Fibroblast of the aortic adventitia (primary cell): ENCODE results near the gene ARHGEF1. TPM values are rescaled to one million over a fixed set of nuclear protein-coding genes. Genes with fewer than 3 reads are reported as not detected.

Experiments
- DNase-seq: peaks from one replicate; pipeline ENCODE4 v3.0.0-alpha.2; 2010; ENCODE audit warnings: low read depth
- H3K4me3 ChIP-seq: 2 replicates; pipeline ENCODE4 v1.5.1; 2011; ENCODE audit warnings: low read depth, mild to moderate bottlenecking, control low read depth, low read length, moderate library complexity
- total RNA-seq: library from RNA; depleted of rRNA; stranded (reverse); fragments of >200 nt; gene quantifications from 2 replicates; pipeline ENCODE4 v1.2.3, GENCODE V29; 2012; ENCODE audit warnings: low replicate concordance
- TF ChIP-seq, protein P1 (sequence below): IDR thresholded peaks from 2 replicates; pipeline ENCODE4 v1.5.1; 2011; ENCODE audit warnings: mild to moderate bottlenecking, low read length, control low read depth, inconsistent platforms; ENCODE audit not compliant: insufficient read depth

Gene ARHGEF1
- total RNA-seq, 1 donor: 26.8 TPM

DNA sequence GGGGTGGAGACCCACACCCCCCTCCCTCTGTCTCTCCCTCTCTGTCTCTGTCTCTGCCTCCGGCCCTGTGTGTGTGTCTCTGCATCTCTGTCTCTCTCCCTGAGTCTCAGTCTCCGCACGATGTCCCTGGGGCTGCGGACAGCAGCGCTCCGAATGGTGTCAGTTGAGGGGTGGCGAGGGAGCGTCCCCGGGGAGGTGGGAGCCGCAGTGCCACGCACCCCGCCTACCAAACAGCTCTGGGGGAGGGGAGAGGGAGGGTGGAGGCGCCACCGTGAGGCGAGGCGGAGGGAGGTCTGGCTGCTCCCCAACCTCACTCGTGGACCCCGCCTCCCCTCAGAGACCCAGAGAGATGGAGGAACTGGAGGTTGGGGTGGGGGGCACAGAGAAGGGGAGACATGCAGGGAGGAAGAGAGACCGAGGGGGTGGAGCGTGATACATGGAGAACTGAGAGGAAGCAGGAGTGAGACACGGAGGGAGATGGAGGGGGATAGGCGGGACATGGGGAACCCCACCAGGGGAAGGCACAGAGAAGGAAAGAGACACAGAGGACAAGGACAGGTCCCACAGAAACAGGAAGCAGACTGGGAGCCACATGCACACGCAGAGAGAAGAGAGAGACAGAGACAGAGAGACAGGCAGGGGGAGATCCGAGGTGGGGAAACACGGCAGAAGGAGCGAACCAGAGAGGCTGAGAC, 38.0 kb downstream of the ARHGEF1 start:
- no peak for DNase-seq
- TF ChIP-seq, protein P1, sequence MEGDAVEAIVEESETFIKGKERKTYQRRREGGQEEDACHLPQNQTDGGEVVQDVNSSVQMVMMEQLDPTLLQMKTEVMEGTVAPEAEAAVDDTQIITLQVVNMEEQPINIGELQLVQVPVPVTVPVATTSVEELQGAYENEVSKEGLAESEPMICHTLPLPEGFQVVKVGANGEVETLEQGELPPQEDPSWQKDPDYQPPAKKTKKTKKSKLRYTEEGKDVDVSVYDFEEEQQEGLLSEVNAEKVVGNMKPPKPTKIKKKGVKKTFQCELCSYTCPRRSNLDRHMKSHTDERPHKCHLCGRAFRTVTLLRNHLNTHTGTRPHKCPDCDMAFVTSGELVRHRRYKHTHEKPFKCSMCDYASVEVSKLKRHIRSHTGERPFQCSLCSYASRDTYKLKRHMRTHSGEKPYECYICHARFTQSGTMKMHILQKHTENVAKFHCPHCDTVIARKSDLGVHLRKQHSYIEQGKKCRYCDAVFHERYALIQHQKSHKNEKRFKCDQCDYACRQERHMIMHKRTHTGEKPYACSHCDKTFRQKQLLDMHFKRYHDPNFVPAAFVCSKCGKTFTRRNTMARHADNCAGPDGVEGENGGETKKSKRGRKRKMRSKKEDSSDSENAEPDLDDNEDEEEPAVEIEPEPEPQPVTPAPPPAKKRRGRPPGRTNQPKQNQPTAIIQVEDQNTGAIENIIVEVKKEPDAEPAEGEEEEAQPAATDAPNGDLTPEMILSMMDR: no peak
- H3K4me3 ChIP-seq: no peak overlapping the region

DNA sequence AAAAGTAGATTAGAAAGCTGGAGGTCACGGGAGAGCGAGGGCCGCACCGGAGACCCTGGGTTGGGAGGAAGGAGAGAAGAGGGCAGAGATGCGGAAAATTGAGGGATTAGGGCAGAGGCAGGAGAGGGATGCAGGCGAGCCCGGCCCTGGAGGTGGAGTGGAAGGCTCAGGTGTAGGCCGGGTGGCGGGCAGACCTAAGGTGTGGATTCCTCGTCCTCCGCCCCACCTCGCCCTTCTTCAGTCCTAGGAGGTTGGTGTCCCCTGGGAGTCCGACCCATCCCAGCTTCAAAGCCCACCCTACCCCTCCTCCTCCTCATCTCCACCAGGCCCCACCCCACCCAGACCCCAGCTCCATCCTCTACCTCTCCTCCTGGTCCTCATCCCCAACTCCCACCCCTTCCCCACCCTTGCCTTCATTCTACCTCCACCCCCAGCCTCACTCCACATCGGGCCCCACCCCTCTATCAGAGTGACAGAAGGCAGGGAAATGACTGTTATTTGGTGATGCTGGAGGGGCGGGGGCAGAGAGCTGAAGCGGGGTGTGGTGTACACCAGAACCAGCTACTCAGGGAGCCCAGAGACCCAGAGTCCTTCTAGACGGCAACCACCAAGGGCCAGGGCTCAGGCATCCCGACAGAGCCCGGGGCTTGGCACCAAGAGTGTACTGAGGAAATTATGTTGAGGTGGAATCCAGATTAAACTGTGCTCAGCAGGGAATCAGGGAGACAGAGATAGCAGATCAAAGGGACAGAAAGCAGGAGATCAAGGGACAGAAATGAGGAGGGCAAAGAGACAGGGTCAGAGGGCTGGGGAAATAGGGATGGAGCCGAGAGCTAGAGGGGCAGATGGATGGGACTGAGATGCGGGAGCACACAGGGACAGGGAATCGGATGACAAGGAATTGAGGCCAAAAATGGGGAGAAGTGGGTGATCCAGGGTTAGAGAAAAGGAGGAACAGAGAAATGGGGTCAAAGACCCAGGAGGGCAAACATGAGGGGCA, 38.9 kb downstream of the ARHGEF1 start:
- DNase-seq: no peak
- TF ChIP-seq, protein P1: no peak
- H3K4me3 ChIP-seq: no peak overlapping the region

DNA sequence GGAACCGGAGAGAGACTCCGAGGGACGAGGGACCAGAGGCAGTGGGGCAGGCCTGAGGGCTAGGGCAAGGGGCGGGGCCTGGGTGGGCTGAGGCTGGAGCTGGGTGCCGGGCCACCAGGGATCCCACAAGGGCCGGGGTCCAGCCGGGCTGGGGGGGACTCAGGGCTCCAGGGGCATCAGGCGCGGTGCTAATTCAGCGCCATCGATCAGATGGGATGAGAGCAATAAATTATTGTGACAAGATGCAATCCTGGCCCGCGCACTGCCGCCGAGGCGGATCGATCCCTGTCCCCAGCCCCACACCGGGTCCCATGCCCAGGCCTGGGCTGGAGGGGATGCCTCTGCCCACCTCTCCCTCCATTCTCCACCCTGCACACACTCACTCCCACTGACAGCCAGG, 39.6 kb downstream of the ARHGEF1 start:
- no peak overlapping the region for H3K4me3 ChIP-seq
- TF ChIP-seq, protein P1: no peak
- no peak for DNase-seq

DNA sequence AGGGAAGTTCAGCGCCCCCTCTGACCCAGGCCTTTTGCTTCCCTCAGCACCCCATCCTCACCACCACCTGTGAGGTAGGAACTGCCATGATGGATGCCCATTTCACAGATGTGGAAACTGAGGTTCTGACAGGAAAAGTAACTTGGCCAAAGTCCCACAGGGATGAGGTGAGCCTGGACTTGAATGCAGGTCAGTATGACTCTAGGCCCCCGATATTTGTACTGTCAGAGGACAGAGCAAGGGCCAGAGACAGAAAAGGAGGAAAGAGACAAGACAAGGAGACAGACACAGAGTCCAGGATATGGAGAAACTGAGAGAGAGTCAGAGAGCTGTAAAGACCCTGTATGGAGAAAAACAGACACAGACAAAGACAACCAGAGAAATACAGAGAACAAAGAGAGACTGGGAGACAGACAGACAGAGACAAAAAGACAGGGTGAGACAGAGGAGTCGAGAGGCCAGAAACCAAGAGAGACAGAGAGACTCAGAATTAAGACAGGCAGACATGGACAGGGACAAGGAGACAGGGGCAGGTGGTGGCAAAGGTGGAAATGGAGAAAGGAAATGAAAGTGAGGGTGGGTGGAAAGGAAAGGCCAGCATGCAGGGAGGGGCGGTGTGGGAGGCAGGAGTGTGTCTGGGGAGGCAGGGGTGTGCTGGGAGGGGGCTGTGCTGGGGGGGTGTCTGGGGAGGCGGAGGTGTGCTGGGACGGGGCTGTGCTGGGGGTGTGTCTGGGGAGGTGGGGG, 40.2 kb downstream of the ARHGEF1 start:
- DNase-seq: no peak
- TF ChIP-seq, protein P1: no peak
- H3K4me3 ChIP-seq: no peak overlapping the region

DNA sequence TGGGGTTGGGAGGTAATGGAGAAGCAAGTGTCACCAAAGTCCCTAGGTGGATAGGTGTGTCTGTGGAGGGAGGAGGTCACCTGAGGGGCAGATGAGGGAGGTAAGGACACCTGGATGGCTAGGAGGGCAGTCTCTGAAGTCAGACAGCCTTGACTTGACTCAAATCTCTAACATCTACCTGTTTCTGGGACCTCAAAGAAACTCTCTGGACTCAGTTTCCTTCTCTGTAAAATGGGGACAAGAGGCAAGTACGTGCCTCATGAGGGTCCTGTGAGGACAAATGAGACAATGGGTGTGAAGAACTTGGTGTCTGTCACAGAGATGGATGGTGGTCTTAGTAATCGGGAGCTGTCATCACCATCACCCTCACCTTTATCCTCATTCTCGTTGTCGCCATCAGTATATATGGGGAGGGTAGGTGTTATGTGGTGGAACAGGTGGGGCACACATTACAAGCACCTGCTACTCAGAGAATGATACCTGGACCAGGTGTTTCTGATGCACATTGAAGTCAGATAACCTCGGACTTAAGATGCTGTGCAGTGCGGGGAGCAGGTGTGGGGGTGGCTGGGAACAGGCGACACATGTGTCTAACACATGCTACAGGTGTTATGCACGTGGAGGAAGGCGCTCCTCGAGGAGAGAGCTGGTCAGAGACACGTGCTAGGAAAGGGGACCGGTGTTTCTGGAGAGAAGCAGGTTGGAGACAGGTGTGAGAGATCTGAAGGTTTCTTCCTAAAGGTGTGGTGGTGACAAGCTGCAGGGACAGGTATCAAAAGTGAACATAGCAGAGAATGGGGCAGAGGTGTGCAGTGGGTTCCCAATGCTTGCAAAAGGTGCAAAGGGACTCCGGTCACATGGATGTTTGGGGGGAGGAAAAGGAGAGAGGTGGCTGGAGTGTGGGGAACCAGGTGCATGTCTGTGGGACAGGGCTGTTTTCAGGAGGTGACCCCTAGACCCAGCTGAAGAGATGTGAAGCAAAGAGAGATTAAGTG, 41.5 kb downstream of the ARHGEF1 start:
- H3K4me3 ChIP-seq: no peak overlapping the region
- TF ChIP-seq, protein P1: no peak
- no peak for DNase-seq
